Effector CD4-positive, alpha-beta T cell (primary cell): Measurements from ENCODE around the gene COL2A1.
"Not testable (repeated sequence)": the region's sequence is repeated elsewhere in the genome, so short reads cannot be mapped to it uniquely, and the experiment has no call there.

Source experiments
- DNase-seq: peaks from one replicate; pipeline ENCODE4 v3.0.0-alpha.2; 2020

The COL2A1 gene

GRCh38 chr12:47972895-47973294 lies 31.4 kb downstream of the COL2A1 start:
- DNase-seq: no peak

- DNase-seq: no peak
Observed at GRCh38 chr12:47970843-47971242, 33.4 kb downstream of the COL2A1 start.

- no peak for DNase-seq
Observed at GRCh38 chr12:47969845-47970244, 34.4 kb downstream of the COL2A1 start.

GRCh38 chr12:47967461-47968321 lies 36.6 kb downstream of the COL2A1 start:
- no peak for DNase-seq

GRCh38 chr12:47965581-47965980 lies 38.7 kb downstream of the COL2A1 start:
- no peak for DNase-seq

GRCh38 chr12:47964106-47964728 lies 40.1 kb downstream of the COL2A1 start:
- peak; percentile 6 for DNase-seq

GRCh38 chr12:47963340-47964040 lies 40.8 kb downstream of the COL2A1 start, which contains the start of gene TMEM106C:
TMEM106C (plus strand) TSS chr12:47963596; CDS start chr12:47964237, 641 bp downstream.
- peak; percentile 88 for DNase-seq

- DNase-seq: no peak
Observed at GRCh38 chr12:47962198-47962597, 42.1 kb downstream of the COL2A1 start.

- not testable (repeated sequence) for DNase-seq
Observed at GRCh38 chr12:47957671-47958070, 46.6 kb downstream of the COL2A1 start.

- DNase-seq: no peak
Observed at GRCh38 chr12:47955059-47955458, 49.2 kb downstream of the COL2A1 start.

- no peak for DNase-seq
Observed at GRCh38 chr12:47954467-47955045, 49.7 kb downstream of the COL2A1 start.

- no peak for DNase-seq
Observed at GRCh38 chr12:47954058-47954457, 50.2 kb downstream of the COL2A1 start.

- no peak for DNase-seq
Observed at GRCh38 chr12:47950856-47951468, 53.3 kb downstream of the COL2A1 start.

- peak; percentile 38 for DNase-seq
Observed at GRCh38 chr12:47949441-47950341, 54.6 kb downstream of the COL2A1 start.

GRCh38 chr12:47947341-47947740 lies 56.9 kb downstream of the COL2A1 start:
- no peak for DNase-seq

- no peak for DNase-seq
Observed at GRCh38 chr12:47946413-47947323, 57.6 kb downstream of the COL2A1 start.

- no peak for DNase-seq
Observed at GRCh38 chr12:47945341-47945728, 58.9 kb downstream of the COL2A1 start.

GRCh38 chr12:47944685-47945340 lies 59.5 kb downstream of the COL2A1 start:
- DNase-seq: no peak

GRCh38 chr12:47943623-47944340 lies 60.5 kb downstream of the COL2A1 start:
- no peak for DNase-seq
